Heart left ventricle (tissue), 16 donors: ENCODE measurements around the gene PASK. TPM values are rescaled to one million over a fixed set of nuclear protein-coding genes. Genes with fewer than 3 reads are reported as not detected.

Source experiments
- ATAC-seq, 4 donors: fragments of 200-7000 bp; cut with Tn5 transposase; one replicate each; pipeline ENCODE4 v1.9.1; 2020 to 2022; ENCODE audit warnings: moderate library complexity in 4 of 4, mild to moderate bottlenecking in 3 of 4, moderate number of reproducible peaks in 1 of 4
- DNase-seq, 5 donors: peaks; one replicate each; pipeline ENCODE4 v3.0.0-alpha.2; 2020
- H3K27ac ChIP-seq, 12 donors: fragments of 200-600 bp; sonication (generic) in 4 of 12; one replicate each; pipeline versions ENCODE4 v1.5.0 to v1.8.0; 2016 to 2022; ENCODE audit warnings: mild to moderate bottlenecking in 2 of 12
- H3K27me3 ChIP-seq, 9 donors: fragments of 200-600 bp; sonication (generic) in 2 of 9; one replicate each; pipeline versions ENCODE4 v1.5.1 to v1.8.0; 2016 to 2022; ENCODE audit warnings: mild to moderate bottlenecking in 3 of 9
- H3K36me3 ChIP-seq, 9 donors: fragments of 200-600 bp; sonication (generic) in 2 of 9; one replicate each; pipeline versions ENCODE4 v1.5.0 to v1.8.0; 2018 to 2022; ENCODE audit warnings: mild to moderate bottlenecking in 2 of 9
- H3K4me1 ChIP-seq, 12 donors: fragments of 200-600 bp; sonication (generic) in 4 of 12; one replicate each; pipeline versions ENCODE4 v1.5.0 to v1.8.0; 2016 to 2022; ENCODE audit warnings: mild to moderate bottlenecking in 3 of 12
- H3K4me3 ChIP-seq, 12 donors: fragments of 200-600 bp; sonication (generic) in 4 of 12; one replicate each; pipeline versions ENCODE4 v1.5.0 to v1.8.0; 2017 to 2022; ENCODE audit warnings: mild to moderate bottlenecking in 9 of 12, moderate library complexity in 4 of 12
- H3K9me3 ChIP-seq, 12 donors: fragments of 200-600 bp; sonication (generic) in 4 of 12; one replicate each; pipeline versions ENCODE4 v1.5.0 to v1.8.0; 2016 to 2022; ENCODE audit warnings: mild to moderate bottlenecking in 1 of 12
- CTCF ChIP-seq, 12 donors: fragments of 200-600 bp; sonication (generic) in 4 of 12; IDR thresholded peaks; one replicate each; pipeline versions ENCODE4 v1.5.0 to v1.8.0; 2018 to 2022; ENCODE audit warnings: antibody characterized with exemption in 12 of 12, mild to moderate bottlenecking in 5 of 12
- POLR2A ChIP-seq, 2 donors: fragments of 450-650 bp; IDR thresholded peaks; one replicate each; pipeline ENCODE4 v1.6.1; 2017; ENCODE audit warnings: antibody characterized with exemption in 2 of 2, mild to moderate bottlenecking in 2 of 2, moderate library complexity in 2 of 2
- WGBS, 4 donors: extraction: QIAGEN DNeasy Blood & Tissue Kit in 2 of 4; methylation state at CpG; one replicate each; pipeline versions ENCODE4 v1.1.5 to v1.1.7; 2013 to 2018; 5-methylcytosine and 5-hydroxymethylcytosine counted together
- intact Hi-C, 10 donors: fragments of 100-400 bp; cut with DNase I; formaldehyde crosslinking; loops; one replicate each; pipeline versions ENCODE4 v1.11.1 to v1.14.2; 2022
- polyA plus RNA-seq, 2 donors: library from polyadenylated mRNA; stranded (reverse); fragments of 200-250 nt; gene quantifications; one replicate each; pipeline ENCODE4 v1.2.3, GENCODE V29; 2013
- total RNA-seq, 9 donors: library from RNA; depleted of rRNA in 2 of 9; stranded (reverse); fragments of >200 nt in 2 of 9; fragmentation: NEBNext Ultra II Directional in 3 of 9; extraction: Animal tissue kit (Norgen Biotek cat#: 25700) in 3 of 9; gene quantifications; one replicate each; pipeline versions ENCODE4 v1.1.0 to v1.2.4, GENCODE V29; 2016 to 2023
- donor health status: ischemic (EF 13 %, LVEDD 7.1; RV severe dilation, severe dysfunction).
- donor health status: healthy with polysubstance abuse.
- donor health status: DM: no; HTN: yes; CAD: no.
- donor health status: DM: no; HTN: no; CAD: no.
- donor health status: ischemic (EF 25% LVEDD 6.9; RV normal size, moderate dysfunction).
- donor health status: ischemic (EF 25% LVEDD 5.7; RV mildly dilated, moderate dysfunction).
- donor health status: healthy.
- donor health status: DM: yes; HTN: yes; CAD: no.
- donor health status: ischemic (EF 35%, LVEDD 5.7; RV mildly dilated, moderate dysfunction).
- donor health status: nonischemic (EF 11% LVEDD 7.7; RV severe dilation, severe dysfunction).
- donor health status: DM: yes; HTN: yes; CAD: no.
- donor health status: PGD.
- donor health status: ischemic (EF 29% LVEDD 5.4; RV normal size, mild dysfunction).
- donor health status: nonischemic (EF 23%, LVEDD 6.1; RV moderate dilation, normal function).

The PASK gene
- total and polyA plus RNA-seq, 11 donors = 0.60 to 6.3 (median 1.6) TPM

- Histone ChIP-seq H3K9me3 (no peaks in the 10 kb centered on the region), H3K36me3 (peaks cover 0 to 6% (median 0%) of the 10 kb centered on the region in 9 donors), H3K4me1 (no peaks in the 10 kb centered on the region), H3K27ac (no peak overlapping the region), H3K27me3 (no peaks in the 10 kb centered on the region), H3K4me3 (no peak overlapping the region)
- no peak for TF ChIP-seq CTCF (IDR thresholded peaks at IDR 0.05)
- no peak for TF ChIP-seq POLR2A (IDR thresholded peaks at IDR 0.05)
- 88 to 94% (median 92%) methylated on average over 12 to 19 of the region's 19 CpGs for WGBS, 4 donors
- intact Hi-C loops = no loop called here
- DNase-seq (no peak), ATAC-seq (peak in 2 of 4 donors; percentile 12 to 29)
Observed at GRCh38 chr2:241110607-241111439, 38.4 kb downstream of the PASK start.

GRCh38 chr2:241110089-241110606 is 39.1 kb downstream of the PASK start:
- Histone ChIP-seq H3K4me3 (no peak overlapping the region), H3K27ac (no peak overlapping the region), H3K4me1 (no peaks in the 10 kb centered on the region), H3K27me3 (no peaks in the 10 kb centered on the region), H3K9me3 (no peaks in the 10 kb centered on the region), H3K36me3 (peaks cover 0 to 6% (median 0%) of the 10 kb centered on the region in 9 donors)
- no peak for TF ChIP-seq CTCF (IDR thresholded peaks at IDR 0.05)
- TF ChIP-seq POLR2A (IDR thresholded peaks at IDR 0.05) = no peak
- intact Hi-C loops = no loop called here
- 90 to 93% (median 92%) methylated on average over 9 of the region's 9 CpGs for WGBS, 4 donors
- no peak for ATAC-seq
- no peak for DNase-seq

- intact Hi-C loops = loop anchor here in 2 of 10 donors (5.0 to 10.0 kb wide), 2 partner anchors 38 to 105 kb away; partner anchors contain the start of gene PASK (in 2 of the 2)
- no peaks in the 10 kb centered on the region for H3K27me3 ChIP-seq
- WGBS, 4 donors = 86 to 91% (median 87%) methylated on average over 14 of the region's 14 CpGs
- DNase-seq (no peak), ATAC-seq (no peak)
- no peaks in the 10 kb centered on the region for H3K9me3 ChIP-seq
- H3K36me3 ChIP-seq = peaks cover 0 to 1% (median 0%) of the 10 kb centered on the region in 9 donors
- no peak overlapping the region for H3K27ac ChIP-seq
- H3K4me1 ChIP-seq = no peaks in the 10 kb centered on the region
- no peak for TF ChIP-seq CTCF (IDR thresholded peaks at IDR 0.05)
- no peak for TF ChIP-seq POLR2A (IDR thresholded peaks at IDR 0.05)
- no peak overlapping the region for H3K4me3 ChIP-seq
Observed at GRCh38 chr2:241109210-241110088, 39.8 kb downstream of the PASK start.
